ENCODE data around the gene ITIH5.

Gene ITIH5

DNA sequence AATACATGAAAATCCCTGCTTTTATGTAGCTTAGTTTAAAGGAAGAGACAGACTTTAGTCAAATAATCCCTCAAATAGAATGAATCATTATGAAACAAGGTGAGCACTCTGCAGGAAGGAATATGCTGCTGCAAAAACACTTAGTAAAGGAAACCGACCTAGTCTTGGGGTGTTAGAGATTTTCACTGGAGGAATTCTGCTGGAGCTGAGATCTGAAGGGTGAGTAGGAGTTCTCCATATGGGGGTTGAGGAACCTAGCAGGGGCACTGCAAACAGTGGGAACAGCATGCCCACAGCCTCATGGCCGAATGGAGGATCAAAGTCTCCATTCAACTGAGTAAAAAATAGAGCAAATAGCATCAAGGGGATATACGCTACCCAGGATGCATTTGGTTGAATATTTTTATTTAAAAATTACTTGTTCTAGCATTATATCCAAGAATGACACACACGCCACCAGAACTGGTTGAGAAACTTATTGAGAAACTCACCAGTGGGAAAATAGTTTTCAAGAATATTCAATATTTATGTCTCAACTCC, 39.8 kb upstream of the ITIH5 start:
- DNase-seq (ENCODE audit: low read depth) = no peak
- no peak for TF ChIP-seq CTCF (IDR thresholded peaks at IDR 0.05; ENCODE audit: insufficient read depth, low read depth, low read length, missing control alignments)
- H3K4me3 ChIP-seq (ENCODE audit: low read depth, low read length) = no peak overlapping the region

GRCh38 chr10:7705341-7705740, 38.6 kb upstream of the ITIH5 start:
- H3K4me3 ChIP-seq (ENCODE audit: low read depth, low read length) = no peak overlapping the region
- no peak for DNase-seq (ENCODE audit: low read depth)
- TF ChIP-seq CTCF (IDR thresholded peaks at IDR 0.05; ENCODE audit: insufficient read depth, low read depth, low read length, missing control alignments) = no peak

DNA sequence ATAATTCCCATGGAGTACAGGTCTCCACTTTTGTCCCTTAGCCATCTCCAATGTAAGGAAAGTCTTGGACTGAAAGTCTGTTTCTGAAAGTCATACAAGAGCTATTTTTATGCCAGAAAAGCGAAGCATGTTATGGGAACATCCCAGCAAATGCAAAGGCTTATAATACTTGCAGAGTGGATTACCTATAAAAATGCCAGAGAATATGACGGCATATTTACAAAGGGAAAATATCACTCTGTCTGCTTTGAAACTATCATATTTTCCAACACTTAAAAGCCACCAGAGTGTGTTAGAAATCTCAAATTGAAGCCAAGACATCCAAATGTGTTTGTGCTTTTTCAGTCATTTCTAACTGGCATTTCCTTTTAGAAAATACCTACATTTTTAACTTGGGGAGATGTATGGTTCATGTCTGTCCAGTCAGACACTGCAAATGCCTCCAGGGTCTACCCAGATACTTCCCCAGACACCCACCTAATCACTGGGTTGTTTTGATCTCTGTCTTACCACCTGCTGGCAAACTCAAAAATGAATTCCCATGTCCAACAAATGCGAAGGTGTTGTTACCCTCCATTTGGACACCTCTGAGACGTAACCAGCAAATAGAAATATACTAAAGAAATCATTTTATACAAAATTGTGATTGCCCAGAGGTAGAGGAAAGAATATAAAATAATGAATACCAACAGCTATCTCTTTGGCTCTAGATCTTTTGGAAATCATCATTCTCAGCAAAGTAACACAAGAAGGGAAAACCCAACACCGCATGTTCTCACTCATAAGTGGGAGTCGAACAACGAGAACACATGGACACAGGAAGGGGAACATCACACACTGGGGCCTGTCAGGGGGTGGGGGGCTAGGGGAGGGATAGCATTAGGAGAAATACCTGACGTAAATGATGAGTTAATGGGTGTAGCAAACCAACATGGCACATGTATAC, 37.6 kb upstream of the ITIH5 start:
- DNase-seq (ENCODE audit: low read depth) = no peak
- H3K4me3 ChIP-seq (ENCODE audit: low read depth, low read length) = no peak overlapping the region
- TF ChIP-seq CTCF (IDR thresholded peaks at IDR 0.05; ENCODE audit: insufficient read depth, low read depth, low read length, missing control alignments) = no peak

GRCh38 chr10:7703140-7703539, 36.4 kb upstream of the ITIH5 start, which contains the start of gene ITIH2:
Gene ITIH2, plus strand, starts transcription at chr10:7703316. Its CDS starts 119 bp downstream, at chr10:7703435.
- no peak for TF ChIP-seq CTCF (IDR thresholded peaks at IDR 0.05; ENCODE audit: insufficient read depth, low read depth, low read length, missing control alignments)
- H3K4me3 ChIP-seq (ENCODE audit: low read depth, low read length) = no peak within 1 kb of the TSS
- DNase-seq (ENCODE audit: low read depth) = no peak

GRCh38 chr10:7702288-7702812, 35.6 kb upstream of the ITIH5 start:
- no peak for TF ChIP-seq CTCF (IDR thresholded peaks at IDR 0.05; ENCODE audit: insufficient read depth, low read depth, low read length, missing control alignments)

GRCh38 chr10:7701158-7701742, 34.5 kb upstream of the ITIH5 start:
- no peak for TF ChIP-seq CTCF (IDR thresholded peaks at IDR 0.05; ENCODE audit: insufficient read depth, low read depth, low read length, missing control alignments)
- H3K4me3 ChIP-seq (ENCODE audit: low read depth, low read length) = no peak overlapping the region
- DNase-seq (ENCODE audit: low read depth) = no peak

More at GRCh38 chr10:7702288-7702812, 35.6 kb upstream of the ITIH5 start:
- DNase-seq (ENCODE audit: low read depth) = no peak
- H3K4me3 ChIP-seq (ENCODE audit: low read depth, low read length) = no peak overlapping the region
